Fibroblast of peridontal ligament (primary cell): ENCODE data around the gene TTC21B.

ENCODE experiments used
- DNase-seq: peaks from one replicate; pipeline ENCODE4 v3.0.0-alpha.2; 2010; ENCODE audit errors: extremely low read depth

The TTC21B gene

DNA sequence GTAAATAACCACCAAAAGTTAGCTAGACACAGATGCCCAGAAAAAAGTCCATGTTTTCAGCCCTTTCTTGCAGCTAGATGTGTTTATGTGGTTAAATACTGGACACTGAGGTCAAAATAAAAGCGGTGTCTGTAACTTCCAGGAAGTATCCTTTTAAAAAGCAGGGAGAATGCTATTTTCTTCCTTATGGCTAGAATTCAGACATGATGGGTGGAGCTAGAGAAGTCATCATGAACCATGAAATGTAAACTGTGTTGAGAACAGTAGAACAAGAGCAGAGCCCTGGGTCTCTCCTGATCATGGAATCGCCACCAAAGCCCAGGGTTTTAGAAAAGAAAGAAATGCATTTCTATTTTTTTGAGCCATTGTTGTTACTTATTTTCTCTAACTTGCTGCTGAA, 118.2 kb downstream of the TTC21B start:
- no peak for DNase-seq

DNA sequence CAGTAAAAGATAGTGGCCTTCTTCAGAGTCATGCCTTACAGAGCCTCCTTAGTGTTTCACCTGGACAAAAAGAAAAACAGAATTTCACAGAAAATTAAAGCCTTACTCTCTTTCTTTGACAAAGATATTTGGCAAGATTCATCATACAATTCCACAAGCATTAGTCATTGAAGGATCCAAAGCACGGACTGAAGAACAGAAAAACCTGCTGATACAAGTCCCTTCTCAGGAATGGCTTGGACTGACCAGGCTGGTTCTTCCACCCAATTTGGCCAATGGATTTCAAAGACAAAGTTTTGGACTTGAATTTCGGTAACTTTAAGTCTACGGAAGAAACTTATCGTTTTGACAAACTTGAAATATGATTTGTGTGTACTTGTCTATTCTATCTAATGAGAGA, 120.4 kb downstream of the TTC21B start:
- peak; percentile 70 for DNase-seq

DNA sequence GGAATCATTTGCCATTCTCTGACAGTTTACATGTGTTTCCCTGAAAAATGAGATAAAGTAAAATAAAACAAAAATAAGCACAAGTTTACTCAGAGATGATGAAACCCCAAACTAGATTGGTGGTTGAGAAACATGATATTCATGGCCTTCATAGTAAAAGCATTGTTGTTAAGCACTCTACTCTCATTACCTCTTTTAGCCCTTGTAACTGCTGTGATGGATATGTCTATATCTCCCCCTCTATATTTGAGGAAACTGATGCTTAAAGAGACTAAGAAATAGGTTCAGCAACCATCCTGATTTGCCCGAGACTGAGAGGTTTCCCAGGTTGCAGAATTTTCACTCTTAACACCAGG, 125.7 kb downstream of the TTC21B start:
- peak; percentile 50 for DNase-seq

GRCh38 chr2:165827016-165827920, 126.3 kb downstream of the TTC21B start:
- DNase-seq, result no peak

DNA sequence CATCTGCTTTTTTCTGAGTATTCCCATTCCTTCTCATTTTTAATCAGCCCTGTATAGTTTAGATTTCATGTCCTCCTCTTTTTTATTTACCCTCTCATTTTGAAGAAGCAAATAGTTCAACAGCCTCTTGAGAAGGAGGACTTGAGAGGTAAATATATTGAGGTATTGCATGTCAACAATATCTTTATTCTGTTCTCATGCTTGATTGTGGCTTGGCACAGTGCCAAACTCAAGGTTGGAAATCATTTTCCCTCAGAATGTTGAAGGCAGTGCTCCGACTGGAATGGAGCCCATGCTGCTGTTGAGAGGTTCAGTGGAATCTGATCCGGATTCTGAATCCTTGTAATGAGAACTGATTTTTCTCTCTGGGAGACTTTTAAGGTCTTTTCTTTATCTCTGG, 128.5 kb downstream of the TTC21B start:
- DNase-seq, result peak; percentile 56
